HG03558 (cell line): ENCODE measurements around the gene AREL1.
"Not testable (repeated sequence)": the region's sequence is repeated elsewhere in the genome, so short reads cannot be mapped to it uniquely, and the experiment has no call there.

Source experiments
- ATAC-seq: cut with Tn5 transposase; IDR thresholded peaks from one replicate; pipeline ENCODE4 v1.9.1; 2021; ENCODE audit warnings: moderate number of reproducible peaks; ENCODE audit not compliant: unreplicated experiment; ENCODE audit errors: extremely low read depth

AREL1 gene

GRCh38 chr14:74712499-74713394 lies at the start of gene AREL1, which contains the start of gene FCF1:
AREL1 (minus strand) TSS chr14:74713080; CDS start chr14:74685615, 27,465 bp downstream.
FCF1 (plus strand) TSS chr14:74713144; CDS start chr14:74713198, 54 bp downstream.
- ATAC-seq, result peak; percentile 88

- not testable (repeated sequence) for ATAC-seq
These were observed 45.6 kb upstream of the AREL1 start for GRCh38 chr14:74758505-74758904.

GRCh38 chr14:74756326-74756725 lies 43.4 kb upstream of the AREL1 start:
- ATAC-seq, result no peak

- ATAC-seq, result no peak
These were observed 42.0 kb upstream of the AREL1 start for GRCh38 chr14:74754899-74755298.

GRCh38 chr14:74754157-74754556 lies 41.3 kb upstream of the AREL1 start:
- ATAC-seq, result no peak

- ATAC-seq, result no peak
These were observed 34.4 kb upstream of the AREL1 start for GRCh38 chr14:74747237-74747636.

GRCh38 chr14:74739293-74740030 lies 26.6 kb upstream of the AREL1 start:
- no peak for ATAC-seq

- no peak for ATAC-seq
These were observed 25.0 kb upstream of the AREL1 start for GRCh38 chr14:74737753-74738325.

GRCh38 chr14:74735125-74735524 lies 22.2 kb upstream of the AREL1 start:
- no peak for ATAC-seq

- no peak for ATAC-seq
These were observed 20.3 kb upstream of the AREL1 start for GRCh38 chr14:74733221-74733620.

- ATAC-seq, result no peak
These were observed 19.5 kb upstream of the AREL1 start for GRCh38 chr14:74732387-74732786.

GRCh38 chr14:74723134-74723533 lies 10.3 kb upstream of the AREL1 start:
- ATAC-seq, result no peak

GRCh38 chr14:74720526-74720925 lies 7.6 kb upstream of the AREL1 start:
- ATAC-seq, result no peak

- ATAC-seq, result no peak
These were observed 485 bp upstream of the AREL1 start for GRCh38 chr14:74713395-74713735.

GRCh38 chr14:74711651-74712050 lies 1.2 kb downstream of the AREL1 start:
- ATAC-seq, result no peak

GRCh38 chr14:74710480-74710879 lies 2.4 kb downstream of the AREL1 start:
- no peak for ATAC-seq

- ATAC-seq, result no peak
These were observed 7.0 kb downstream of the AREL1 start for GRCh38 chr14:74705613-74706500.

- ATAC-seq, result no peak
These were observed 8.2 kb downstream of the AREL1 start for GRCh38 chr14:74704656-74705055.

- ATAC-seq, result no peak
These were observed 9.8 kb downstream of the AREL1 start for GRCh38 chr14:74703043-74703442.

- no peak for ATAC-seq
These were observed 10.6 kb downstream of the AREL1 start for GRCh38 chr14:74702293-74702692.
